ENCODE measurements around the gene ELMO1. TPM values are rescaled to one million over a fixed set of nuclear protein-coding genes. Genes with fewer than 3 reads are reported as not detected.

ELMO1 gene
- polyA plus RNA-seq, 1 donor from 2014 or later = 86.5 TPM

GRCh38 chr7:37216923-37217322, 231.7 kb downstream of the ELMO1 start:
- H3K4me3 Mint-ChIP-seq = no peak overlapping the region
- no peaks in the 10 kb centered on the region for H3K36me3 Mint-ChIP-seq
- H3K27me3 Mint-ChIP-seq = no peaks in the 10 kb centered on the region
- H3K9me3 Mint-ChIP-seq = no peaks in the 10 kb centered on the region
- H3K4me1 Mint-ChIP-seq = peaks cover 0 to 2% (median 2%) of the 10 kb centered on the region in 3 donors
- no peak overlapping the region for H3K27ac Mint-ChIP-seq

- Mint-ChIP-seq H3K27me3 (no peaks in the 10 kb centered on the region), H3K36me3 (no peaks in the 10 kb centered on the region), H3K27ac (peak overlapping the region; percentile 45 to 91 (median 73)), H3K4me1 (peaks cover 0 to 6% (median 2%) of the 10 kb centered on the region in 3 donors), H3K4me3 (no peak overlapping the region), H3K9me3 (no peaks in the 10 kb centered on the region)
Measured at GRCh38 chr7:37216156-37216852, 232.4 kb downstream of the ELMO1 start.

- Mint-ChIP-seq H3K27me3 (no peaks in the 10 kb centered on the region), H3K36me3 (no peaks in the 10 kb centered on the region), H3K4me3 (no peak overlapping the region), H3K27ac (peak overlapping the region; percentile 45 to 91 (median 47)), H3K9me3 (no peaks in the 10 kb centered on the region), H3K4me1 (peaks cover 0 to 6% (median 2%) of the 10 kb centered on the region in 3 donors)
Measured at GRCh38 chr7:37215290-37215923, 233.3 kb downstream of the ELMO1 start.

- Mint-ChIP-seq H3K27me3 (no peaks in the 10 kb centered on the region), H3K4me3 (no peak overlapping the region), H3K36me3 (no peaks in the 10 kb centered on the region), H3K4me1 (peaks cover 0 to 13% (median 9%) of the 10 kb centered on the region in 3 donors), H3K9me3 (no peaks in the 10 kb centered on the region), H3K27ac (peak overlapping the region in 2 of 3 donors; percentile 9 to 76)
Measured at GRCh38 chr7:37212556-37212955, 236.1 kb downstream of the ELMO1 start.

- Mint-ChIP-seq H3K9me3 (no peaks in the 10 kb centered on the region), H3K4me3 (no peak overlapping the region), H3K27me3 (no peaks in the 10 kb centered on the region), H3K4me1 (peaks cover 0 to 13% (median 9%) of the 10 kb centered on the region in 3 donors), H3K27ac (no peak overlapping the region), H3K36me3 (no peaks in the 10 kb centered on the region)
Measured at GRCh38 chr7:37212051-37212450, 236.6 kb downstream of the ELMO1 start.

- no peak overlapping the region for H3K4me3 Mint-ChIP-seq
- H3K27ac Mint-ChIP-seq = no peak overlapping the region
- H3K36me3 Mint-ChIP-seq = no peaks in the 10 kb centered on the region
- H3K9me3 Mint-ChIP-seq = no peaks in the 10 kb centered on the region
- H3K4me1 Mint-ChIP-seq = peaks cover 0 to 13% (median 9%) of the 10 kb centered on the region in 3 donors
- no peaks in the 10 kb centered on the region for H3K27me3 Mint-ChIP-seq
Measured at GRCh38 chr7:37211097-37211880, 237.4 kb downstream of the ELMO1 start.

- peaks cover 9% of the 10 kb centered on the region for H3K36me3 Mint-ChIP-seq
- peaks cover 10 to 11% (median 11%) of the 10 kb centered on the region in 3 donors for H3K4me1 Mint-ChIP-seq
- no peaks in the 10 kb centered on the region for H3K9me3 Mint-ChIP-seq
- no peaks in the 10 kb centered on the region for H3K27me3 Mint-ChIP-seq
- H3K4me3 Mint-ChIP-seq = no peak overlapping the region
- H3K27ac Mint-ChIP-seq = peak overlapping the region in 2 of 3 donors; percentile 43 to 69
Measured at GRCh38 chr7:37209195-37209594, 239.5 kb downstream of the ELMO1 start.

DNA sequence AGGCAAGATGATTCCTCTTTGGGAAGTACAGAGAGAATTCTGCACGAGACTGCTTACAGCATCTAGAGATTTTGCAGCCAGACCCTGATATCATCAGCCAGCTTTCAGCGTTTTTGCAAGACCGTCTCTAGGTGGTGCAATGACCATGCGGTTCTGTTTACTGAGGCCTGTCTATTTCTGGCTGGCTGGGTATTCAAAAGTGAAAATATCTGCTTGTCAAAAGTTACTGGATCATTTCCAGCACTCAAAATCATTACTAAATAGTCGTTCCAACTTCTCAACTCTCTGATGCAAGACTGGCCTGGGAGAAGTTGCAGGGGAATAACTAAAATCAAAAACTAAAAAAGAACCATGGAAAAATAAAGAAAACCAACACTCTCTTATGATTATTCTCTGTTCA, 240.1 kb downstream of the ELMO1 start:
- no peak overlapping the region for H3K4me3 Mint-ChIP-seq
- H3K27me3 Mint-ChIP-seq = no peaks in the 10 kb centered on the region
- peak overlapping the region in 2 of 3 donors; percentile 43 to 94 for H3K27ac Mint-ChIP-seq
- H3K36me3 Mint-ChIP-seq = peaks cover 13% of the 10 kb centered on the region
- H3K9me3 Mint-ChIP-seq = no peaks in the 10 kb centered on the region
- H3K4me1 Mint-ChIP-seq = peaks cover 10 to 11% (median 11%) of the 10 kb centered on the region in 3 donors

DNA sequence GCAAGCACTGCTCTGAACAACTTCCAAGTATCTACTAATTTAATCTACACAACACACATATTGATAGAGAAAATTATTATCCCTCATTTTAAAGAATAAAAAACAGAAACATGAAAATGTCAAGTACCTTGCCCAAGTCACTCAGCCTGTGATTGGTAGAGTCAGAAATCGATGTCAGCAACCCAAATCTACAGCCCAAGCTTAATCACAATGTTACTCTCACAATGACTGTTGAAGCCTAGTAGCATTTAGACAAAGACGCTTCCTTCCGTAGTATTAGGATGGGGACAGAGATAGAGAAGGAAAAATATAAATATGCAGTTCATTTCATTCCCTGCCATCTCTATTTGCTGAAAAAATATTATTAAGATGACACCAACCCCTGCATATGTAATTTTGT, 242.5 kb downstream of the ELMO1 start:
- Mint-ChIP-seq H3K27ac (no peak overlapping the region), H3K9me3 (no peaks in the 10 kb centered on the region), H3K4me1 (peaks cover 10 to 13% (median 12%) of the 10 kb centered on the region in 3 donors), H3K36me3 (peaks cover 13% of the 10 kb centered on the region), H3K4me3 (no peak overlapping the region), H3K27me3 (no peaks in the 10 kb centered on the region)

GRCh38 chr7:37205451-37205850, 243.2 kb downstream of the ELMO1 start:
- no peak overlapping the region for H3K4me3 Mint-ChIP-seq
- H3K9me3 Mint-ChIP-seq = no peaks in the 10 kb centered on the region
- H3K36me3 Mint-ChIP-seq = peaks cover 13% of the 10 kb centered on the region
- H3K27me3 Mint-ChIP-seq = no peaks in the 10 kb centered on the region
- H3K4me1 Mint-ChIP-seq = peaks cover 14 to 17% (median 16%) of the 10 kb centered on the region in 3 donors
- peak overlapping the region in 1 of 3 donors; percentile 48 for H3K27ac Mint-ChIP-seq

- Mint-ChIP-seq H3K4me1 (peaks cover 18 to 22% (median 20%) of the 10 kb centered on the region in 3 donors), H3K9me3 (no peaks in the 10 kb centered on the region), H3K27me3 (no peaks in the 10 kb centered on the region), H3K27ac (peak overlapping the region in 2 of 3 donors; percentile 59 to 73), H3K36me3 (peaks cover 13% of the 10 kb centered on the region), H3K4me3 (peak overlapping the region in 1 of 4 donors; percentile 5)
Measured at GRCh38 chr7:37201876-37202198, 246.8 kb downstream of the ELMO1 start.

DNA sequence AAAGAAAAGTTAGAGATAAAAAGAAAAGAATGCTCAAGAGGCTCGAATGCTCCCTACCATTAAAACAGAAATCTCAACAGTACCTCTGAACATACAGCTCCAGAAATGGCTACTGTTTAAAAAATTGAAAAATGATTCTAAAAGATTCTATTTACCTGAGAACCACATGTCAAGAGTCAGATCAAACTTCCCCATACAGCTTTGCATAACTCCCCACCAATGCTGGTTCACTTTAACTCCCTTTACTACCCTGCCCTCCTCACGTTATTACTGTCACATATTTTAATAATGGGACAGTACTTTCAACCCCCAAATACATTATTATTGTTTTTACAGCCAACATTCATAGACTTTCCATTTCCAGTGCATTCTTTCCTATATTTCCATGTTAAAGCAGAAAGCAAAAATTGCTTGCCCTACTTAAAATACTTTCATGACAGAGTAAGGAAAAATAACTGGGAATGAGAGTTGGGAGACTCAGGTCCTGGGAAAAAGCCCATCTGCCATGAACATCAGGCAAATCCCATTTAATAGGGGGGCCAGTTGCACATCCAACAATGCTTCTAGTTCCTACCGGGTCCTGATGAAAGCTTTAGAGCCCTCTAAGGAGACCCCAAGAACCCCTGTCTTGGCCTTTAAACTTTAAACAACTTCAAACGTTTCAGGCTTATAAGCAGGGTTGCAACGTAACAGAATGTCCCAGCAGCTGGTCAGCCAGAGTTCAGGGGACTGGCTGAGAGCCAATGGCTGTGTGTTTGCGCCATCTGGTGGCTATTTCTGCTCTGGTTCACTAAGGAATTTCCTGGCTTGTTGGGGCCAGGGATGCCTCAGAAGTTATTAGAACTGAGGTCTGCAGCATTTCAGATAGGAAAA, 247.4 kb downstream of the ELMO1 start:
- Mint-ChIP-seq H3K36me3 (peaks cover 13% of the 10 kb centered on the region), H3K27me3 (no peaks in the 10 kb centered on the region), H3K4me3 (peak overlapping the region in 1 of 4 donors; percentile 31), H3K4me1 (peaks cover 18 to 22% (median 20%) of the 10 kb centered on the region in 3 donors), H3K9me3 (no peaks in the 10 kb centered on the region), H3K27ac (peak overlapping the region; percentile 3 to 73 (median 59))

DNA sequence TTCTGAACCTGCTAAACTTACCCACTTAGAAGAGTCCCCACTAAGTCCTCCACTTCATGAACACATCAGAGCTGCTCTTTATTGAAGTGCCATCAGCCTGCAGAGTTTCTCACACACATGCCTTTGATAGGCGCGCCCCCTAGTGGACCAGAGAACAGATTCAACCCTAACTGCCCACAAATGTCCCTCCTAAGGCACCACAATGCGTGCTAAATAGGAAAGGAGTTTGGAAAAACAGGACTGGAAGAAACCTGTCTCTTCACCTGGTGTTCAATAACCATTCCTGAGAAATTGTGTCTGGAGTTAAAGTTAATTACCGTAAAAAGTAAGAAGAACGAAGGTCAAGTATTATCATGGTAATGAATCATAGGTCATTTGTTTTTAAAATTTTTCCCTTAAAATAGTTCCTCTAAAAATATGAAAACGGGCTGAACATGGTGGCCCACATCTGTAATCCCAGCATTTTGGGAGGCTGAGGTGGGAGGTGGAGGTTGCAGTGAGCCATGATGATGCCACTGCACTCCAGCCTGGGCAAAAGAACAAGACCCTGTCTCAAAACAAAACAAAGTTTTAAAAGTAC, 249.7 kb downstream of the ELMO1 start:
- no peak overlapping the region for H3K4me3 Mint-ChIP-seq
- no peaks in the 10 kb centered on the region for H3K27me3 Mint-ChIP-seq
- H3K9me3 Mint-ChIP-seq = no peaks in the 10 kb centered on the region
- peak overlapping the region in 1 of 3 donors; percentile 24 for H3K27ac Mint-ChIP-seq
- H3K4me1 Mint-ChIP-seq = peaks cover 17 to 19% (median 18%) of the 10 kb centered on the region in 3 donors
- H3K36me3 Mint-ChIP-seq = peaks cover 2% of the 10 kb centered on the region

Measured in IgD-negative memory B cell (primary cell).